CD4-positive, alpha-beta T cell treated with Interleukin-17A for 1 hour (primary cell): ENCODE results near the gene TKT.
"Not testable (repeated sequence)": the region's sequence is repeated elsewhere in the genome, so short reads cannot be mapped to it uniquely, and the experiment has no call there.

Experiments used
- DNase-seq: peaks from one replicate; pipeline ENCODE4 v3.0.0-alpha.2; 2020

Gene TKT

GRCh38 chr3:53255775-53256703, at the start of gene TKT:
TKT (minus strand) TSS chr3:53256022; CDS start chr3:53255942, 80 bp downstream.
- peak; percentile 86 for DNase-seq

- no peak for DNase-seq
Observed at GRCh38 chr3:53303957-53304356, 48.1 kb upstream of the TKT start.

- DNase-seq, result no peak
Observed at GRCh38 chr3:53303549-53303948, 47.7 kb upstream of the TKT start.

- no peak for DNase-seq
Observed at GRCh38 chr3:53300826-53301225, 45.0 kb upstream of the TKT start.

GRCh38 chr3:53299611-53300023, 43.8 kb upstream of the TKT start:
- peak; percentile 57 for DNase-seq

- DNase-seq, result no peak
Observed at GRCh38 chr3:53295410-53295809, 39.6 kb upstream of the TKT start.

- no peak for DNase-seq
Observed at GRCh38 chr3:53293867-53294266, 38.0 kb upstream of the TKT start.

- no peak for DNase-seq
Observed at GRCh38 chr3:53288214-53288613, 32.4 kb upstream of the TKT start.

GRCh38 chr3:53287131-53287629, 31.4 kb upstream of the TKT start:
- no peak for DNase-seq

- no peak for DNase-seq
Observed at GRCh38 chr3:53286727-53287126, 30.9 kb upstream of the TKT start.

- no peak for DNase-seq
Observed at GRCh38 chr3:53282581-53282980, 26.8 kb upstream of the TKT start.

GRCh38 chr3:53278667-53279066, 22.8 kb upstream of the TKT start:
- DNase-seq, result no peak

GRCh38 chr3:53274938-53275605, 19.2 kb upstream of the TKT start:
- DNase-seq, result no peak

- no peak for DNase-seq
Observed at GRCh38 chr3:53273146-53273670, 17.4 kb upstream of the TKT start.

- peak; percentile 29 for DNase-seq
Observed at GRCh38 chr3:53269888-53270880, 14.4 kb upstream of the TKT start.

- DNase-seq, result not testable (repeated sequence)
Observed at GRCh38 chr3:53269193-53269592, 13.4 kb upstream of the TKT start.

GRCh38 chr3:53267766-53268165, 11.9 kb upstream of the TKT start:
- DNase-seq, result no peak

GRCh38 chr3:53264718-53265117, 8.9 kb upstream of the TKT start:
- no peak for DNase-seq

GRCh38 chr3:53263907-53264306, 8.1 kb upstream of the TKT start:
- no peak for DNase-seq

- DNase-seq, result no peak
Observed at GRCh38 chr3:53261712-53262111, 5.9 kb upstream of the TKT start.

- no peak for DNase-seq
Observed at GRCh38 chr3:53260286-53260785, 4.5 kb upstream of the TKT start.
